ENCODE results near the gene COL8A2.
"Not testable (repeated sequence)": the region's sequence is repeated elsewhere in the genome, so short reads cannot be mapped to it uniquely, and the experiment has no call there.

The COL8A2 gene

GRCh38 chr1:36161641-36162531, 36.9 kb upstream of the COL8A2 start:
- DNase-seq (ENCODE audit: low read depth) = no peak
- TF ChIP-seq, protein P1, sequence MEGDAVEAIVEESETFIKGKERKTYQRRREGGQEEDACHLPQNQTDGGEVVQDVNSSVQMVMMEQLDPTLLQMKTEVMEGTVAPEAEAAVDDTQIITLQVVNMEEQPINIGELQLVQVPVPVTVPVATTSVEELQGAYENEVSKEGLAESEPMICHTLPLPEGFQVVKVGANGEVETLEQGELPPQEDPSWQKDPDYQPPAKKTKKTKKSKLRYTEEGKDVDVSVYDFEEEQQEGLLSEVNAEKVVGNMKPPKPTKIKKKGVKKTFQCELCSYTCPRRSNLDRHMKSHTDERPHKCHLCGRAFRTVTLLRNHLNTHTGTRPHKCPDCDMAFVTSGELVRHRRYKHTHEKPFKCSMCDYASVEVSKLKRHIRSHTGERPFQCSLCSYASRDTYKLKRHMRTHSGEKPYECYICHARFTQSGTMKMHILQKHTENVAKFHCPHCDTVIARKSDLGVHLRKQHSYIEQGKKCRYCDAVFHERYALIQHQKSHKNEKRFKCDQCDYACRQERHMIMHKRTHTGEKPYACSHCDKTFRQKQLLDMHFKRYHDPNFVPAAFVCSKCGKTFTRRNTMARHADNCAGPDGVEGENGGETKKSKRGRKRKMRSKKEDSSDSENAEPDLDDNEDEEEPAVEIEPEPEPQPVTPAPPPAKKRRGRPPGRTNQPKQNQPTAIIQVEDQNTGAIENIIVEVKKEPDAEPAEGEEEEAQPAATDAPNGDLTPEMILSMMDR (conservative IDR thresholded peaks at IDR 0.05; ENCODE audit: low read length) = no peak
- peak overlapping the region; percentile 56 for H3K4me3 ChIP-seq (ENCODE audit: low read length)

DNA sequence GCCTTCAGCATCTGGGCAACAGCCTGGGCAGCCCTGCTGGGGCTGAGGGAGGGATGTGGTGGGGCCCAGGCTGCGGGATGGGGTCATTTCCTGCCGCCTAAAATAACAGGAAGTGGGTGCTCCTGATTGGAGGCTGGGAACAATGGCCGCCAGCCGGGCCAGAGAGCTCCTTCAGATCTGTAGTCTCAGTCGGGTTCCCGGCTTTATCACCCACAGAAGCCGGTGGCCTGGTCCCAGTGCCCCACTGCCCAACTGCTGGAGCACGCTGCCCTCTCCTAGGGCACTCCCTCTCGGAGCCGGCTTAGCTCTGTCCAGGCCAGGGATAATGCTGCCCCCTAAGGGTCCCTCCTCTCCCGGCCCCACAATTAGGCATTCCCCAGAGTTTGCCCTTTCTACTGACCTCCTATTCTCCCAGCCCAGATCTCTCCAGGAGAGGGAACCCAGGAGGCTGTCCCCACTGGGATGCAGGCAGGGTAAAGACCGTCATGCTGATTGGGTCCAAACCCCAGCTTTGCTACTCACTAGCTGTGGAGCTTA, 36.0 kb upstream of the COL8A2 start:
- DNase-seq (ENCODE audit: low read depth) = peak; percentile 79
- peak overlapping the region; percentile 56 for H3K4me3 ChIP-seq (ENCODE audit: low read length)
- TF ChIP-seq, protein P1 (conservative IDR thresholded peaks at IDR 0.05; ENCODE audit: low read length) = peak; percentile 46

DNA sequence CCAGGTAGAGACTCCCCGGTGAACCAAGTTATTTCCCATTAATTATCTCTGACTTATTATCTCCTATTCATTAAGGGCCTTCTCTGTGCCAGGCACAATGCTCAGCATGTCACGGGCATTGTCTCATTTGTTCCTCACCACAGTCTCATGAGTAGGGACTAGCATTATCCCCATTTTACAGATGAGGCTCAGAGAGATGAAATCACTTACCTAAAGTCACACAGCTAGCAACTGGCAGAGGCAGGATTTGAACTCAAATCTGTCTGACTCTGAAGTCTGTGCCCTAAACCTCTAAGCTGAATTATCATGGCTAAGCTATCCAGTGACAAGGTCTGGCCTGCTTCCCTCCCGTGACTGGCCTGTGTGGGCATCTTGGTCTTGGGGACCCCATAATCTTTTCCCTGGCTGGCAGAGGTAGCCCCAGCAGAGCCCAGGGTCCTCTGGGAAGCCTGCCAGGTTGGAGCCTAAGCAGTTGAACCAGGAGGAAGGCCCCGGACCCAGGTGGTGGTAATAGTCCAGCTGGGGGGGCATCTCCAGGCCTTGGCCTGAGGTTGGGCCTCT, 35.4 kb upstream of the COL8A2 start:
- peak overlapping the region; percentile 56 for H3K4me3 ChIP-seq (ENCODE audit: low read length)
- no peak for DNase-seq (ENCODE audit: low read depth)
- TF ChIP-seq, protein P1 (conservative IDR thresholded peaks at IDR 0.05; ENCODE audit: low read length) = no peak

- no peak for DNase-seq (ENCODE audit: low read depth)
- TF ChIP-seq, protein P1 (conservative IDR thresholded peaks at IDR 0.05; ENCODE audit: low read length) = no peak
- no peak overlapping the region; the same call in 1 of the 2 replicates for H3K4me3 ChIP-seq (ENCODE audit: low read length)
These were observed 34.8 kb upstream of the COL8A2 start for GRCh38 chr1:36159614-36160387.

GRCh38 chr1:36158827-36159252, 33.8 kb upstream of the COL8A2 start:
- not testable (repeated sequence) for DNase-seq (ENCODE audit: low read depth); H3K4me3 ChIP-seq (ENCODE audit: low read length)

GRCh38 chr1:36157973-36158826, 33.2 kb upstream of the COL8A2 start:
- H3K4me3 ChIP-seq (ENCODE audit: low read length) = peak overlapping the region; percentile 91
- DNase-seq (ENCODE audit: low read depth) = no peak
- TF ChIP-seq, protein P1 (conservative IDR thresholded peaks at IDR 0.05; ENCODE audit: low read length) = no peak

Data from AG10803 (cell line).